IMR-90 (cell line): Measurements from ENCODE around the gene TGFBR1. TPM values are rescaled to one million over a fixed set of nuclear protein-coding genes. Genes with fewer than 3 reads are reported as not detected.

ENCODE experiments used
- ATAC-seq: fragments of 200-7000 bp; cut with Tn5 transposase; 2 replicates; pipeline ENCODE4 v1.9.1; 2020; ENCODE audit warnings: low read depth, mild to moderate bottlenecking, moderate library complexity
- BruUV-seq: library from RNA; stranded (reverse); fragments of 400-500 nt; replicated peaks from 2 replicates; lab custom pipeline; 2021; lab: Mats Ljungman, UMichigan
- CTCF ChIA-PET: fragments of 300-600 bp; formaldehyde crosslinking; extraction: SDS; loops from one replicate; lab custom pipeline; 2021; ENCODE audit warnings: antibody characterized with exemption; lab: Yijun Ruan, JAX
- POLR2A ChIA-PET: fragments of 300-600 bp; sonication (Branson Sonifier 250); formaldehyde crosslinking; loops from one replicate; lab custom pipeline; 2022; ENCODE audit warnings: antibody characterized with exemption; ENCODE audit not compliant: unreplicated experiment; lab: Charles Lee
- DNase-seq: peaks from one replicate; pipeline ENCODE4 v3.0.0; 2013
- H2AFZ ChIP-seq: replicated peaks from 2 replicates; pipeline ENCODE3; 2013; ENCODE audit warnings: low read length, mild to moderate bottlenecking; ENCODE audit not compliant: poor library complexity
- H2AK5ac ChIP-seq: 2 replicates; pipeline ENCODE4 v1.6.1; 2013; ENCODE audit warnings: low read depth, low read length, inconsistent platforms
- H2AK9ac ChIP-seq: replicated peaks from 2 replicates; pipeline ENCODE3; 2013; ENCODE audit warnings: mild to moderate bottlenecking, low read depth, low read length, moderate library complexity; ENCODE audit not compliant: poor library complexity
- H2BK120ac ChIP-seq: 2 replicates; pipeline ENCODE4 v1.6.1; 2013; ENCODE audit warnings: low read depth, low read length, inconsistent platforms
- H2BK15ac ChIP-seq: 3 replicates; pipeline ENCODE4 v1.6.1; 2013; ENCODE audit warnings: low read depth, low read length, inconsistent platforms
- H2BK20ac ChIP-seq: 2 replicates; pipeline ENCODE4 v1.6.1; 2013; ENCODE audit warnings: low read depth, mild to moderate bottlenecking, inconsistent platforms, low read length, moderate library complexity
- H2BK5ac ChIP-seq: 2 replicates; pipeline ENCODE4 v1.6.1; 2013; ENCODE audit warnings: mild to moderate bottlenecking, low read depth, low read length, inconsistent platforms; ENCODE audit not compliant: poor library complexity, severe bottlenecking
- H3K14ac ChIP-seq: replicated peaks from 2 replicates; pipeline ENCODE4 v1.6.1; 2013; ENCODE audit warnings: low read depth, low read length, inconsistent platforms
- H3K18ac ChIP-seq: 2 replicates; pipeline ENCODE4 v1.6.1; 2013; ENCODE audit warnings: low read depth, low read length, control low read depth
- H3K23ac ChIP-seq: 2 replicates; pipeline ENCODE4 v1.6.1; 2013; ENCODE audit warnings: low read depth, low read length, inconsistent platforms
- H3K27ac ChIP-seq: 2 replicates; pipeline ENCODE4 v1.5.1; 2013; ENCODE audit warnings: mild to moderate bottlenecking, control low read depth, low read length; ENCODE audit not compliant: insufficient read depth
- H3K27me3 ChIP-seq: 2 replicates; pipeline ENCODE4 v1.6.1; 2013; ENCODE audit warnings: low read length; ENCODE audit not compliant: control insufficient read depth, insufficient read depth
- H3K36me3 ChIP-seq: 2 replicates; pipeline ENCODE4 v1.6.1; 2013; ENCODE audit warnings: low read length, mixed read lengths; ENCODE audit not compliant: control insufficient read depth, insufficient read depth
- H3K4ac ChIP-seq: 2 replicates; pipeline ENCODE4 v1.6.1; 2013; ENCODE audit warnings: low read depth, low read length, inconsistent platforms
- H3K4me1 ChIP-seq: 2 replicates; pipeline ENCODE4 v1.6.1; 2013; ENCODE audit warnings: low read length, mixed read lengths; ENCODE audit not compliant: control insufficient read depth, insufficient read depth
- H3K4me2 ChIP-seq: 2 replicates; pipeline ENCODE4 v1.6.1; 2013; ENCODE audit warnings: low read depth, mild to moderate bottlenecking, control low read depth, low read length, moderate library complexity
- H3K4me3 ChIP-seq: 2 replicates; pipeline ENCODE4 v1.5.1; 2013; ENCODE audit warnings: low read depth, mild to moderate bottlenecking, control low read depth, low read length, moderate library complexity; ENCODE audit not compliant: insufficient read depth
- H3K56ac ChIP-seq: 2 replicates; pipeline ENCODE4 v1.6.1; 2013; ENCODE audit warnings: low read length, inconsistent platforms; ENCODE audit not compliant: insufficient read depth; ENCODE audit errors: extremely low read depth
- H3K79me1 ChIP-seq, 2 experiments: 2 replicates each; pipeline ENCODE4 v1.6.1; 2013; ENCODE audit warnings: low read length in 2 of 2, inconsistent platforms in 1 of 2, low read depth in 1 of 2
- H3K9ac ChIP-seq: 2 replicates; pipeline ENCODE4 v1.6.1; 2013; ENCODE audit warnings: low read depth, low read length, control low read depth
- H3K9me1 ChIP-seq: 2 replicates; pipeline ENCODE4 v1.6.1; 2013; ENCODE audit warnings: low read length, inconsistent platforms; ENCODE audit not compliant: insufficient read depth
- H3K9me3 ChIP-seq: 2 replicates; pipeline ENCODE4 v1.6.1; 2013; ENCODE audit warnings: low read length; ENCODE audit not compliant: control insufficient read depth, insufficient read depth
- H4K20me1 ChIP-seq: 2 replicates; pipeline ENCODE4 v1.6.1; 2013; ENCODE audit warnings: low read length, inconsistent platforms; ENCODE audit not compliant: insufficient read depth
- H4K5ac ChIP-seq: 2 replicates; pipeline ENCODE4 v1.6.1; 2013; ENCODE audit warnings: mild to moderate bottlenecking, low read depth, low read length, control low read depth
- H4K8ac ChIP-seq, 2 experiments: 2 replicates each; pipeline ENCODE4 v1.6.1; 2013; ENCODE audit warnings: low read depth in 2 of 2, low read length in 2 of 2, control low read depth in 1 of 2, inconsistent platforms in 1 of 2
- H4K91ac ChIP-seq: 2 replicates; pipeline ENCODE4 v1.6.1; 2013; ENCODE audit warnings: low read depth, low read length, inconsistent platforms; ENCODE audit not compliant: insufficient read depth
- BHLHE40 ChIP-seq: fragments of 150-350 bp; IDR thresholded peaks from 2 replicates; pipeline ENCODE4 v1.6.1; 2016; ENCODE audit warnings: mild to moderate bottlenecking, low read depth, low read length
- CHD1 ChIP-seq: IDR thresholded peaks from 2 replicates; pipeline ENCODE4 v1.6.1; 2012; ENCODE audit warnings: low read depth, low read length, improper control_type of control experiment
- CTCF ChIP-seq: conservative IDR thresholded peaks from 2 replicates; pipeline ENCODE4 v1.5.1; 2012; ENCODE audit warnings: mild to moderate bottlenecking, low read depth, low read length, improper control_type of control experiment
- ELK1 ChIP-seq: fragments of 150-350 bp; IDR thresholded peaks from 2 replicates; pipeline ENCODE4 v1.6.1; 2016; ENCODE audit warnings: low read depth, mild to moderate bottlenecking, low read length, moderate library complexity, borderline replicate concordance
- FOS ChIP-seq: fragments of 150-350 bp; IDR thresholded peaks from 2 replicates; pipeline ENCODE4 v1.6.1; 2016; ENCODE audit warnings: low read depth, low read length
- MAFK ChIP-seq: IDR thresholded peaks from 2 replicates; pipeline ENCODE4 v1.6.1; 2012; ENCODE audit warnings: low read depth, low read length, improper control_type of control experiment
- MAZ ChIP-seq: IDR thresholded peaks from 2 replicates; pipeline ENCODE4 v1.6.1; 2012; ENCODE audit warnings: low read depth, mild to moderate bottlenecking, low read length, improper control_type of control experiment, moderate library complexity, borderline replicate concordance
- MXI1 ChIP-seq: IDR thresholded peaks from 2 replicates; pipeline ENCODE4 v1.6.1; 2012; ENCODE audit warnings: low read depth, mild to moderate bottlenecking, low read length, moderate library complexity, borderline replicate concordance
- NFE2L2 ChIP-seq: fragments of 150-350 bp; IDR thresholded peaks from 2 replicates; pipeline ENCODE4 v1.6.1; 2016; ENCODE audit warnings: low read depth, mild to moderate bottlenecking, low read length
- POLR2A ChIP-seq: IDR thresholded peaks from 2 replicates; pipeline ENCODE4 v1.6.1; 2012; ENCODE audit warnings: mild to moderate bottlenecking, low read depth, low read length
- RAD21 ChIP-seq: IDR thresholded peaks from 2 replicates; pipeline ENCODE4 v1.6.1; 2012; ENCODE audit warnings: low read length, improper control_type of control experiment
- RCOR1 ChIP-seq: IDR thresholded peaks from 2 replicates; pipeline ENCODE4 v1.6.1; 2012; ENCODE audit warnings: mild to moderate bottlenecking, low read length, improper control_type of control experiment; ENCODE audit not compliant: insufficient replicate concordance
- RFX5 ChIP-seq: IDR thresholded peaks from 2 replicates; pipeline ENCODE4 v1.8.0; 2012; ENCODE audit warnings: low read depth, mild to moderate bottlenecking, low read length, moderate library complexity
- SMC3 ChIP-seq: fragments of 150-350 bp; IDR thresholded peaks from 2 replicates; pipeline ENCODE4 v1.6.1; 2016; ENCODE audit warnings: low read depth, mild to moderate bottlenecking, antibody characterized with exemption, low read length, moderate library complexity
- WGBS, 2 experiments: methylation state at CpG; one replicate each; pipeline versions ENCODE4 v1.1.5 to v1.1.7; 2013; ENCODE audit warnings: missing lambda C conversion rate in 2 of 2; ENCODE audit not compliant: insufficient read length in 1 of 2; ENCODE audit errors: extremely low coverage in 2 of 2; 5-methylcytosine and 5-hydroxymethylcytosine counted together
- dilution Hi-C: fragments of 300-500 bp; cut with HindIII; formaldehyde crosslinking; loops from one replicate; pipeline ENCODE4 v1.14.3; 2018; ENCODE audit warnings: low sequenced_read_pairs; ENCODE audit not compliant: unreplicated experiment
- in situ Hi-C: fragments of 300-500 bp; cut with MboI; formaldehyde crosslinking; loops from 3 replicates; pipeline ENCODE4 v1.14.3; 2019; ENCODE audit warnings: low sequenced_read_pairs, inconsistent platforms, mixed read lengths
- intact Hi-C: fragments of 100-400 bp; cut with micrococcal nuclease; formaldehyde crosslinking; loops from 2 replicates; pipeline ENCODE4 v1.10.0; 2022
- polyA plus RNA-seq, 3 experiments: library from polyadenylated mRNA; depleted of rRNA; stranded (reverse); fragments of >200 nt; gene quantifications; 2 replicates each; pipeline ENCODE4 v1.2.3, GENCODE V29; 2012; ENCODE audit warnings: low replicate concordance in 1 of 3
- total RNA-seq: library from RNA; depleted of rRNA; stranded (reverse); fragments of >200 nt; gene quantifications from 2 replicates; pipeline ENCODE4 v1.2.3, GENCODE V29; 2012
- TF ChIP-seq, protein P1 (sequence below): fragments of 150-350 bp; IDR thresholded peaks from 2 replicates; pipeline ENCODE4 v1.6.1; 2017; ENCODE audit warnings: mild to moderate bottlenecking, antibody characterized with exemption, low read length, low read depth

TGFBR1 gene
- total and polyA plus RNA-seq, 2 of the 4 experiments (the other 2 are of a cell fraction) = 15.1 to 75.3 TPM

DNA sequence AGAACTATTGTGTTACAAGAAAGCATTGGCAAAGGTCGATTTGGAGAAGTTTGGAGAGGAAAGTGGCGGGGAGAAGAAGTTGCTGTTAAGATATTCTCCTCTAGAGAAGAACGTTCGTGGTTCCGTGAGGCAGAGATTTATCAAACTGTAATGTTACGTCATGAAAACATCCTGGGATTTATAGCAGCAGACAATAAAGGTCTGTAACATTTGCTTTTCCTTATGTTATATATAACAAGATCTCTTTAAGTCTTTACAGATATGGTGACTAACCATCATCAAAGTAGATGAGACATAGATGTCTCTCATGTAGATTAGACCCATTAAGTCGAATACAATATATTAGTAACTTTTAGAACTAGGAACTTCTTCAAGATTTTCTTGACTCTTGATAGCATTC lies 33.0 kb downstream of the TGFBR1 start:
- no peaks in the 10 kb centered on the region for H3K9me3 ChIP-seq
- no peak overlapping the region for H3K4ac ChIP-seq
- no peak overlapping the region for H3K23ac ChIP-seq
- H3K27me3 ChIP-seq = no peaks in the 10 kb centered on the region
- peaks cover 7% of the 10 kb centered on the region for H3K4me1 ChIP-seq
- no peak overlapping the region for H2AK5ac ChIP-seq
- in situ Hi-C loops = loop anchor here (5.0 kb wide), 1 partner anchor 121 kb away; no protein-coding TSS in a partner anchor
- no peak for DNase-seq
- POLR2A ChIA-PET = no interaction called here
- H3K4me3 ChIP-seq = no peak overlapping the region
- BruUV-seq = no TSS peak
- no peak overlapping the region for H3K9ac ChIP-seq
- H4K5ac ChIP-seq = no peak overlapping the region
- H4K8ac ChIP-seq = no peak overlapping the region
- ATAC-seq = no peak
- no peak overlapping the region for H3K18ac ChIP-seq
- no peak overlapping the region for H2AK9ac ChIP-seq
- no peak overlapping the region for H2BK20ac ChIP-seq
- no peak overlapping the region for H4K91ac ChIP-seq
- no peak overlapping the region for H2BK15ac ChIP-seq
- intact Hi-C loops = no loop called here
- H3K9me1 ChIP-seq = no peaks in the 10 kb centered on the region
- H2BK120ac ChIP-seq = no peak overlapping the region
- WGBS, 2 experiments = 93 to 100% methylated on average over 2 of the region's 7 CpGs
- H3K27ac ChIP-seq = no peak overlapping the region
- H3K79me1 ChIP-seq = peaks cover 21 to 47% of the 10 kb centered on the region in 2 experiments
- H3K36me3 ChIP-seq = peaks cover 27% of the 10 kb centered on the region
- no peak overlapping the region for H3K14ac ChIP-seq
- CTCF ChIA-PET = interaction anchor here (0.7 kb wide), 1 partner anchor 284 kb away, joined by 4 read pairs; no protein-coding TSS in a partner anchor
- H2BK5ac ChIP-seq = no peak overlapping the region
- no peak overlapping the region for H3K56ac ChIP-seq
- dilution Hi-C loops = loop anchor here (25.0 kb wide), 1 partner anchor 301 kb away; no protein-coding TSS in a partner anchor
- peaks cover 12% of the 10 kb centered on the region; the same call in 1 of the 2 replicates for H4K20me1 ChIP-seq
- H3K4me2 ChIP-seq = no peak overlapping the region
- no peak overlapping the region for H2AFZ ChIP-seq
- TF ChIP-seq MXI1 = no peak
- TF ChIP-seq POLR2A = no peak
- TF ChIP-seq RFX5 = no peak
- TF ChIP-seq BHLHE40 = no peak
- TF ChIP-seq MAFK = no peak
- TF ChIP-seq, protein P1, sequence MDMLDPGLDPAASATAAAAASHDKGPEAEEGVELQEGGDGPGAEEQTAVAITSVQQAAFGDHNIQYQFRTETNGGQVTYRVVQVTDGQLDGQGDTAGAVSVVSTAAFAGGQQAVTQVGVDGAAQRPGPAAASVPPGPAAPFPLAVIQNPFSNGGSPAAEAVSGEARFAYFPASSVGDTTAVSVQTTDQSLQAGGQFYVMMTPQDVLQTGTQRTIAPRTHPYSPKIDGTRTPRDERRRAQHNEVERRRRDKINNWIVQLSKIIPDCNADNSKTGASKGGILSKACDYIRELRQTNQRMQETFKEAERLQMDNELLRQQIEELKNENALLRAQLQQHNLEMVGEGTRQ = no peak
- no peak for TF ChIP-seq ELK1
- no peak for TF ChIP-seq CHD1
- TF ChIP-seq RCOR1 = no peak
- TF ChIP-seq MAZ = no peak
- no peak for TF ChIP-seq RAD21
- no peak for TF ChIP-seq NFE2L2
- TF ChIP-seq FOS = no peak
- TF ChIP-seq CTCF = no peak
- TF ChIP-seq SMC3 = no peak
